Spleen (tissue), 13 donors: ENCODE measurements around the gene TPO. TPM values are rescaled to one million over a fixed set of nuclear protein-coding genes. Genes with fewer than 3 reads are reported as not detected.
A peak's percentile ranks its signal among the peaks of the same experiment; 100 is the strongest.

ENCODE experiments used
- DNase-seq: peaks from one replicate; pipeline ENCODE4 v3.0.0-alpha.2; 2020
- H3K27ac ChIP-seq, 8 donors: fragments of 200-600 bp; sonication (generic) in 7 of 8; 1 replicate in 4 of 8; 2 replicates in 4 of 8; pipeline versions ENCODE4 v1.5.0 to v1.8.0; 2016 to 2021; ENCODE audit warnings: inconsistent platforms in 4 of 8, mild to moderate bottlenecking in 4 of 8, moderate library complexity in 1 of 8
- H3K27me3 ChIP-seq, 7 donors: fragments of 200-600 bp; sonication (generic) in 6 of 7; replicated peaks in 1 of 7; 1 replicate in 4 of 7; 2 replicates in 3 of 7; pipeline versions ENCODE4 v1.5.0 to v1.8.0; 2016 to 2021; ENCODE audit warnings: inconsistent platforms in 3 of 7, mild to moderate bottlenecking in 1 of 7
- H3K36me3 ChIP-seq, 6 donors: fragments of 200-600 bp; sonication (generic) in 5 of 6; 1 replicate in 4 of 6; 2 replicates in 2 of 6; pipeline versions ENCODE4 v1.5.0 to v1.8.0; 2016 to 2021; ENCODE audit warnings: inconsistent platforms in 2 of 6
- H3K4me1 ChIP-seq, 6 donors: fragments of 200-600 bp; sonication (generic) in 5 of 6; 1 replicate in 3 of 6; 2 replicates in 3 of 6; pipeline versions ENCODE4 v1.5.0 to v1.8.0; 2016 to 2021; ENCODE audit warnings: inconsistent platforms in 3 of 6
- H3K4me3 ChIP-seq, 8 donors: fragments of 200-600 bp; sonication (generic) in 7 of 8; 1 replicate in 4 of 8; 2 replicates in 4 of 8; pipeline versions ENCODE4 v1.5.0 to v1.8.0; 2016 to 2021; ENCODE audit warnings: inconsistent platforms in 4 of 8, mild to moderate bottlenecking in 4 of 8, moderate library complexity in 2 of 8
- H3K9me3 ChIP-seq, 8 donors: fragments of 200-600 bp; sonication (generic) in 7 of 8; 1 replicate in 4 of 8; 2 replicates in 4 of 8; pipeline versions ENCODE4 v1.5.0 to v1.8.0; 2016 to 2021; ENCODE audit warnings: inconsistent platforms in 4 of 8
- POLR2A ChIP-seq, 3 donors: fragments of 450-650 bp; IDR thresholded peaks; one replicate each; pipeline ENCODE4 v1.5.1; 2017; ENCODE audit warnings: antibody characterized with exemption in 3 of 3, mild to moderate bottlenecking in 1 of 3
- POLR2AphosphoS5 ChIP-seq, 3 donors: sonication (generic); formaldehyde crosslinking; IDR thresholded peaks; one replicate each; pipeline ENCODE4 v1.5.1; 2017; ENCODE audit warnings: antibody characterized with exemption in 3 of 3
- WGBS, 5 donors: extraction: QIAGEN DNeasy Blood & Tissue Kit in 3 of 5; methylation state at CpG; one replicate each; pipeline versions ENCODE4 v1.1.5 to v1.1.7; 2013 to 2018; 5-methylcytosine and 5-hydroxymethylcytosine counted together
- intact Hi-C: fragments of 100-400 bp; cut with DNase I; formaldehyde crosslinking; loops from one replicate; pipeline ENCODE4 v1.15.0; 2023; ENCODE audit warnings: low total_unique reads
- long read RNA-seq, 2 donors: transcript quantifications; one replicate each; lab custom pipeline, GENCODE V29; 2026
- polyA plus RNA-seq, 3 donors: library from polyadenylated mRNA; stranded (reverse); fragments of 200-250 nt; gene quantifications; one replicate each; pipeline ENCODE4 v1.2.1, GENCODE V29; 2013
- total RNA-seq, 7 donors: library from RNA; depleted of rRNA in 3 of 7; stranded (reverse); fragments of >200 nt in 3 of 7; fragmentation: NEBNext Ultra II Directional in 4 of 7; extraction: Animal tissue kit (Norgen Biotek cat#: 25700) in 4 of 7; gene quantifications; one replicate each; pipeline versions ENCODE4 v1.1.0 to v1.2.1, GENCODE V29; 2016 to 2021
- TF ChIP-seq, protein P1 (sequence below), 11 experiments: fragments of 200-600 bp in 7 of 11; fragments of 450-650 bp in 4 of 11; sonication (generic) in 4 of 11; IDR thresholded peaks in 8 of 11; conservative IDR thresholded peaks in 3 of 11; 1 replicate in 7 of 11; 2 replicates in 4 of 11; pipeline versions ENCODE4 v1.4.0 to v1.8.0; 2016 to 2021; ENCODE audit warnings: antibody characterized with exemption in 11 of 11, inconsistent platforms in 4 of 11, mild to moderate bottlenecking in 1 of 11
- donor health status: healthy with polysubstance abuse.
- donor health status: DM: no; HTN: no; CAD: no; lungs with moderate emphysema.
- donor health status: DM: no; HTN: no; CAD: no.
- donor health status: Bipolar disorder and iron deficiency.
- donor health status: healthy.
- donor health status: DM: no; HTN: no; CAD: no.
- donor health status: DM: yes; HTN: yes; CAD: no.

TPO gene
- total RNA-seq (100 to 1,000 TPM in 1 of 7 donors, 10 to 100 TPM in 6; 43.4 to 127 (median 57.9) TPM), polyA plus RNA-seq (10 to 100 TPM; 14.4 to 35.2 (median 24.2) TPM)
- long read RNA-seq, donor 1: 0 reads
- long read RNA-seq, donor 2: 0 reads

DNA sequence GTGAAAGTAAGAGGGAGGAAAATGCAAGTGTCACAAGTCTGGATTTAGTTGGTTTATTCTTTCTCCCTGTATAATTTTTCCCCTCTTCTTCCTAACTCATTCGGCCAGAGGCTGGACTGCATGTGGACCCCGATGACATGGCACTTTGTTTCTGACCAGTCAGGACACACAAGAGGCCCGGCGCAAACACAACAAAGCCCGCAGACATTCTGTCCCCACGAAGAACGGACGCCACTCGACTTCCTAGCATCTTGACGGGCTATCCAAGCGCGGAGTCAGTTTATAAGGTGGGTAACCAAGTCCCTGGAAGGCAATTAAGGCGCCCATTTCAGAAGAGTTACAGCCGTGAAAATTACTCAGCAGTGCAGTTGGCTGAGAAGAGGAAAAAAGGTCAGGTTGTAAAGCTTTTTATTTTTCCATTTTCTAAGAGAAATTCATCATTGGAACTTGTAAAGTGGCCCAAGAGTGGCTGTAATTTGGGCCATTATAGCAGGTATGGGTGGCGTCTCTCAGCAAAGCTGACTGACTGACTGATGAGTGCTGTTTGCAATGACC is at the start of gene TPO:
TSS of gene TPO (plus strand) at position 308 of the 555 bp plus-strand sequence. CDS start 946 bp downstream, outside the sequence.
- H3K4me3 ChIP-seq: peak within 1 kb of the TSS in 7 of 8 donors; percentile 6 to 59 (median 35)
- H3K4me1 ChIP-seq: no peaks in the 10 kb centered on the region
- peak within 1 kb of the TSS in 6 of 8 donors; percentile 41 to 79 (median 68) for H3K27ac ChIP-seq
- DNase-seq: no peak
- H3K36me3 ChIP-seq: no peaks in the 10 kb centered on the region
- TF ChIP-seq POLR2AphosphoS5 (IDR thresholded peaks at IDR 0.05): no peak
- TF ChIP-seq POLR2A (IDR thresholded peaks at IDR 0.05): no peak
- TF ChIP-seq, protein P1, sequence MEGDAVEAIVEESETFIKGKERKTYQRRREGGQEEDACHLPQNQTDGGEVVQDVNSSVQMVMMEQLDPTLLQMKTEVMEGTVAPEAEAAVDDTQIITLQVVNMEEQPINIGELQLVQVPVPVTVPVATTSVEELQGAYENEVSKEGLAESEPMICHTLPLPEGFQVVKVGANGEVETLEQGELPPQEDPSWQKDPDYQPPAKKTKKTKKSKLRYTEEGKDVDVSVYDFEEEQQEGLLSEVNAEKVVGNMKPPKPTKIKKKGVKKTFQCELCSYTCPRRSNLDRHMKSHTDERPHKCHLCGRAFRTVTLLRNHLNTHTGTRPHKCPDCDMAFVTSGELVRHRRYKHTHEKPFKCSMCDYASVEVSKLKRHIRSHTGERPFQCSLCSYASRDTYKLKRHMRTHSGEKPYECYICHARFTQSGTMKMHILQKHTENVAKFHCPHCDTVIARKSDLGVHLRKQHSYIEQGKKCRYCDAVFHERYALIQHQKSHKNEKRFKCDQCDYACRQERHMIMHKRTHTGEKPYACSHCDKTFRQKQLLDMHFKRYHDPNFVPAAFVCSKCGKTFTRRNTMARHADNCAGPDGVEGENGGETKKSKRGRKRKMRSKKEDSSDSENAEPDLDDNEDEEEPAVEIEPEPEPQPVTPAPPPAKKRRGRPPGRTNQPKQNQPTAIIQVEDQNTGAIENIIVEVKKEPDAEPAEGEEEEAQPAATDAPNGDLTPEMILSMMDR (IDR thresholded peaks at IDR 0.05 in 8 of 11, conservative IDR thresholded peaks at IDR 0.05 in 3 of 11): no peak
- intact Hi-C loops: no loop called here
- H3K9me3 ChIP-seq: no peaks in the 10 kb centered on the region
- WGBS, 5 donors: 85 to 93% (median 90%) methylated on average over 15 of the region's 15 CpGs
- H3K27me3 ChIP-seq: no peaks in the 10 kb centered on the region

DNA sequence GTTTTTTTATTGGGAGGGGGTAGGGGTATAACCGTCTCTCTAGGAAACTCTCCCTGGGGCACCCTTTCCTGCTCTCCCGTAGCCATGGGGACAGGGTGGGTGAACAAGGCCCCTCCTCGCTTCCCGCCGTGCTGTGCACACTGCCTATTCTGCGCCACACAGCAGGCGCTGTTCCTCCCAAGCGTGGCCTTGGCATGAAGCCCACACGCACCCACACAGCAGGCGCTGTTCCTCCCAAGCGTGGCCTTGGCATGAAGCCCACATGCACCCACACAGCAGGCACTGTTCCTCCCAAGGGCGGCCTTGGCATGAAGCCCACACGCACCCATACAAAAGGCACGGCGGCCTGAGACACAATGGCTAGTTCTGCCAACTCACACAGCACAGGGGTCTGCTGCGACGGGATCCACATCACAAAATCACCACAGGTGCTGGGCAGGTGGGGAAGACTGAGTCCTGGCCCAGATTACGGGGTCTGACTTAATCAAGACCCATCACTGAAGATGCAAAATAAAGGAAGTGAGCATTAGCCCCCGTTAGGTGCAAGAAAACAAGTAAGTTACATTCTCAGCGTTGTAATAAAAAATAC is 46.6 kb upstream of the TPO start:
- Histone ChIP-seq H3K9me3 (no peaks in the 10 kb centered on the region), H3K4me3 (peak overlapping the region in 2 of 8 donors; percentile 4 to 30), H3K27ac (peak overlapping the region in 5 of 8 donors; percentile 10 to 48 (median 21)), H3K27me3 (peaks cover 0 to 5% (median 0%) of the 10 kb centered on the region in 7 donors), H3K36me3 (no peaks in the 10 kb centered on the region), H3K4me1 (peaks cover 0 to 24% (median 9%) of the 10 kb centered on the region in 6 donors)
- intact Hi-C loops: no loop called here
- WGBS, 5 donors: 16 to 48% (median 43%) methylated on average over 18 to 20 of the region's 20 CpGs
- DNase-seq: peak; percentile 84
- TF ChIP-seq POLR2AphosphoS5 (IDR thresholded peaks at IDR 0.05) (peak; percentile 23 to 73 (median 62)), POLR2A (IDR thresholded peaks at IDR 0.05) (no peak)
- TF ChIP-seq, protein P1 (IDR thresholded peaks at IDR 0.05 in 8 of 11, conservative IDR thresholded peaks at IDR 0.05 in 3 of 11): no peak

DNA sequence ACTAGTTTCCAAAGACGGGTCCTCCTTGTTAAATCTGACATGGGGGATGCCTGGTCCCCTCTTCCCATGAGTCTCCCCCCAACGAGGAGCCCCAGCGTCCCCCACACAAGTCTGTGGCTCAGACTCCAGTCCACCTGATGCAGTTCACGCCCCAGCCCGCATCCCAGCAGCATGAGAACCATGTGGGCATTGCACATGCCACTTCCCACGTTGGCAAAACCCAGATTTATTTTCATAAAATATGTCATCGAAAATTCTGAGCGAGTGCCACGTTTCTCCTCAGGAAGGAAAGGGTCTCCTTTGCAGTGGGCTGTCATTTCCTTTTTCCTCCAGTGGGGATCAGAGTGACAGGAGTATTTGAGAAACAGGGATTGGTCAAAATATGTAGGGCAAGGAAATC is 45.7 kb upstream of the TPO start:
- TF ChIP-seq POLR2AphosphoS5 (IDR thresholded peaks at IDR 0.05) (no peak), POLR2A (IDR thresholded peaks at IDR 0.05) (no peak)
- TF ChIP-seq, protein P1 (IDR thresholded peaks at IDR 0.05 in 8 of 11, conservative IDR thresholded peaks at IDR 0.05 in 3 of 11): no peak
- peaks cover 0 to 24% (median 9%) of the 10 kb centered on the region in 6 donors for H3K4me1 ChIP-seq
- intact Hi-C loops: no loop called here
- DNase-seq: no peak
- H3K9me3 ChIP-seq: no peaks in the 10 kb centered on the region
- no peak overlapping the region for H3K4me3 ChIP-seq
- WGBS, 5 donors: 54 to 67% (median 60%) methylated on average over 9 of the region's 9 CpGs
- H3K36me3 ChIP-seq: no peaks in the 10 kb centered on the region
- peak overlapping the region in 1 of 8 donors; percentile 11 for H3K27ac ChIP-seq
- H3K27me3 ChIP-seq: peaks cover 0 to 5% (median 0%) of the 10 kb centered on the region in 7 donors

GRCh38 chr2:1369905-1370304 is 43.4 kb upstream of the TPO start:
- 79 to 96% (median 91%) methylated on average over 10 of the region's 10 CpGs for WGBS, 5 donors
- no peaks in the 10 kb centered on the region for H3K36me3 ChIP-seq
- TF ChIP-seq, protein P1 (IDR thresholded peaks at IDR 0.05 in 8 of 11, conservative IDR thresholded peaks at IDR 0.05 in 3 of 11): no peak
- TF ChIP-seq POLR2A (IDR thresholded peaks at IDR 0.05) (no peak), POLR2AphosphoS5 (IDR thresholded peaks at IDR 0.05) (no peak)
- H3K4me3 ChIP-seq: no peak overlapping the region
- no peak overlapping the region for H3K27ac ChIP-seq
- no peak for DNase-seq
- intact Hi-C loops: no loop called here
- peaks cover 0 to 24% (median 9%) of the 10 kb centered on the region in 6 donors for H3K4me1 ChIP-seq
- H3K9me3 ChIP-seq: no peaks in the 10 kb centered on the region
- peaks cover 0 to 5% (median 0%) of the 10 kb centered on the region in 7 donors for H3K27me3 ChIP-seq
